A172 (cell line): Measurements from ENCODE around the gene KIF9. TPM values are rescaled to one million over a fixed set of nuclear protein-coding genes. Genes with fewer than 3 reads are reported as not detected.
"Not testable (repeated sequence)": the region's sequence is repeated elsewhere in the genome, so short reads cannot be mapped to it uniquely, and the experiment has no call there.

Source experiments
- DNase-seq: peaks from one replicate; pipeline ENCODE4 v3.0.0-alpha.2; 2015; ENCODE audit warnings: low spot score
- total RNA-seq: library from RNA; depleted of rRNA; stranded (reverse); fragments of >200 nt; shearing (Covaris generic); gene quantifications from 2 replicates; pipeline ENCODE4 v1.2.3, GENCODE V29; 2014; rRNA removed

The KIF9 gene
- 9.1 and 12.2 TPM in 2 replicates for total RNA-seq

- DNase-seq, result peak; percentile 78
Measured at GRCh38 chr3:47282424-47283192, at the start of gene KIF9, which contains the start of gene KLHL18. TSS of gene KIF9 (minus strand) at chr3:47282799. CDS start at chr3:47277374, 5,425 bp downstream. TSS of gene KLHL18 (plus strand) at chr3:47282944. CDS start at chr3:47282966, 22 bp downstream.

- DNase-seq, result peak; percentile 71
Measured at GRCh38 chr3:47324278-47324865, 41.8 kb upstream of the KIF9 start.

- DNase-seq, result peak; percentile 30
Measured at GRCh38 chr3:47323431-47324277, 41.1 kb upstream of the KIF9 start.

- no peak for DNase-seq
Measured at GRCh38 chr3:47319956-47320355, 37.4 kb upstream of the KIF9 start.

- DNase-seq, result no peak
Measured at GRCh38 chr3:47318916-47319315, 36.3 kb upstream of the KIF9 start.

GRCh38 chr3:47316151-47316550 lies 33.6 kb upstream of the KIF9 start:
- not testable (repeated sequence) for DNase-seq

GRCh38 chr3:47315069-47315647 lies 32.6 kb upstream of the KIF9 start:
- no peak for DNase-seq

- no peak for DNase-seq
Measured at GRCh38 chr3:47314056-47314764, 31.6 kb upstream of the KIF9 start.

- DNase-seq, result no peak
Measured at GRCh38 chr3:47313341-47314055, 30.9 kb upstream of the KIF9 start.

- DNase-seq, result no peak
Measured at GRCh38 chr3:47310391-47310790, 27.8 kb upstream of the KIF9 start.

- not testable (repeated sequence) for DNase-seq
Measured at GRCh38 chr3:47309231-47309630, 26.6 kb upstream of the KIF9 start.

- DNase-seq, result no peak
Measured at GRCh38 chr3:47306022-47306421, 23.4 kb upstream of the KIF9 start.

GRCh38 chr3:47301456-47301855 lies 18.9 kb upstream of the KIF9 start:
- no peak for DNase-seq

GRCh38 chr3:47299381-47300318 lies 17.1 kb upstream of the KIF9 start:
- DNase-seq, result no peak

- no peak for DNase-seq
Measured at GRCh38 chr3:47298439-47298838, 15.8 kb upstream of the KIF9 start.

- no peak for DNase-seq
Measured at GRCh38 chr3:47296562-47297302, 14.1 kb upstream of the KIF9 start.

- no peak for DNase-seq
Measured at GRCh38 chr3:47295976-47296375, 13.4 kb upstream of the KIF9 start.

- DNase-seq, result no peak
Measured at GRCh38 chr3:47295322-47295721, 12.7 kb upstream of the KIF9 start.

- no peak for DNase-seq
Measured at GRCh38 chr3:47294392-47294791, 11.8 kb upstream of the KIF9 start.
